NB4 (cell line): ENCODE data around the gene TRAF4.

ENCODE experiments used
- DNase-seq: peaks from one replicate; pipeline ENCODE4 v3.0.0; 2010; ENCODE audit warnings: low read depth
- H3K4me3 ChIP-seq: one replicate; pipeline ENCODE4 v1.5.1; 2011; ENCODE audit warnings: mild to moderate bottlenecking, low read depth, low read length, moderate library complexity
- CTCF ChIP-seq: IDR thresholded peaks from one replicate; pipeline ENCODE4 v1.5.1; 2012; ENCODE audit warnings: low read depth, low read length
- MAX ChIP-seq: IDR thresholded peaks from 2 replicates; pipeline ENCODE4 v1.6.1; 2011; ENCODE audit warnings: low read depth, low read length
- MYC ChIP-seq: IDR thresholded peaks from 2 replicates; pipeline ENCODE4 v1.6.1; 2011; ENCODE audit warnings: low read depth, low read length
- POLR2A ChIP-seq: IDR thresholded peaks from 2 replicates; pipeline ENCODE4 v1.6.1; 2011; ENCODE audit warnings: mild to moderate bottlenecking; ENCODE audit not compliant: insufficient read length; ENCODE audit errors: extremely low read depth

Gene TRAF4

GRCh38 chr17:28796062-28796461 is 52.3 kb downstream of the TRAF4 start:
- H3K4me3 ChIP-seq = no peak overlapping the region
- no peak for DNase-seq
- no peak for TF ChIP-seq MYC
- no peak for TF ChIP-seq POLR2A
- TF ChIP-seq CTCF = no peak
- no peak for TF ChIP-seq MAX
